BLaER1 treated with 17β-estradiol and CSF1 and Interleukin-3, amounts not matched to agents 10 nM and 100 nM (cell line): Measurements from ENCODE around the gene COL23A1.

Experiments used
- H3K27ac ChIP-seq, 11 experiments: shearing (Covaris generic); formaldehyde crosslinking; 2 replicates each; pipeline ENCODE4 v1.8.1; 2022
- H3K27me3 ChIP-seq, 11 experiments: shearing (Covaris generic); formaldehyde crosslinking; 2 replicates each; pipeline ENCODE4 v1.8.1; 2022
- H3K36me3 ChIP-seq, 11 experiments: shearing (Covaris generic); formaldehyde crosslinking; 2 replicates each; pipeline ENCODE4 v1.8.1; 2022
- H3K4me1 ChIP-seq, 10 experiments: shearing (Covaris generic); formaldehyde crosslinking; 2 replicates each; pipeline ENCODE4 v1.8.1; 2022
- H3K4me2 ChIP-seq, 11 experiments: shearing (Covaris generic); formaldehyde crosslinking; 2 replicates each; pipeline ENCODE4 v1.8.1; 2022
- H3K4me3 ChIP-seq, 10 experiments: shearing (Covaris generic); formaldehyde crosslinking; 2 replicates each; pipeline ENCODE4 v1.8.1; 2022
- H3K9ac ChIP-seq, 11 experiments: shearing (Covaris generic); formaldehyde crosslinking; 2 replicates each; pipeline ENCODE4 v1.8.1; 2022
- H3K9me3 ChIP-seq, 11 experiments: shearing (Covaris generic); formaldehyde crosslinking; replicated peaks in 1 of 11; 2 replicates each; pipeline ENCODE4 v1.8.1; 2022
- H4K20me1 ChIP-seq, 11 experiments: shearing (Covaris generic); formaldehyde crosslinking; 2 replicates each; pipeline ENCODE4 v1.8.1; 2022
- Cebpa-rat ChIP-seq, 11 experiments: shearing (Covaris generic); IDR thresholded peaks; 2 replicates each; pipeline ENCODE4 v1.8.1; 2022

Gene COL23A1

DNA sequence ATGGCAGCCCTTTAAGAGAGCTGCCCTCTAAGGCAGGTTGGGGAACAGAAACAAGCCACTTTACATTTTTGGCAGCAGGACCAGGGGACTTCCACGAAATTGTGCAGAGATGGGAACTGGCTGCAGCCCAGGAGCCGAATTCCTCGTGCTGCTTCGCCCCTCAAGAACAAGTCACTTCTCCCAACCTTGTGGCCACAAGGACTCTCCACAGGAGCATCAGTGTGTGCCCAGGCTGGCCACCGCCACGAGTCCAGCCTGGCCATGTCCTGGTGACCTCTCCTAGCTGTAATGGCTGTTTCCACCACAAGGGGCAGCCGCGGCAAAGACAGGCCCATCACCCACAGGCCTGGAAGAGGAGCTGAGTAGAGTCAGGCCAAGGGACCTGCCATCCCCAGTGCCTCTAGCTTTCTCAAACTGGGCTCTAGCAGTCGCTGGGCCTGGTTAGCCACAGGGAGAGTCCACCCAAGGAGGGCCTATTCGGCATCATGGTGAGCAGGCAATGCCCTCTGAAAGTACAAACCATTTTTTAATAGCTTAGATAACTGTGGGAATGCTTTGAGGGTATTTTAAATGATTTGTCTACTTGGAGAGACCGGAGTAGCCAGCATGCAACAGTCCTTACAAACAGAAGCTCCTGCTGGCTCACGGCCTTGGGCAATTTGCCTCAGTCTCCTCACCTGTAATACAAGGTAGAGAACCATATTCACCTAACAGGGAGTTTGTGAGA lies 129.0 kb downstream of the COL23A1 start:
- Histone ChIP-seq H4K20me1 (no peaks in the 10 kb centered on the region), H3K4me2 (peak overlapping the region in 8 of 11 experiments; percentile 3 to 60 (median 34); a peak in 13 of 22 replicates), H3K9ac (no peak overlapping the region), H3K4me3 (no peak overlapping the region), H3K27me3 (no peaks in the 10 kb centered on the region), H3K36me3 (no peaks in the 10 kb centered on the region), H3K9me3 (no peaks in the 10 kb centered on the region), H3K27ac (no peak overlapping the region; a peak in 1 of 22 replicates), H3K4me1 (peaks cover 9 to 54% (median 36%) of the 10 kb centered on the region in 10 experiments; a peak in 18 of 20 replicates)
- TF ChIP-seq Cebpa-rat (IDR thresholded peaks at IDR 0.05) = no peak

DNA sequence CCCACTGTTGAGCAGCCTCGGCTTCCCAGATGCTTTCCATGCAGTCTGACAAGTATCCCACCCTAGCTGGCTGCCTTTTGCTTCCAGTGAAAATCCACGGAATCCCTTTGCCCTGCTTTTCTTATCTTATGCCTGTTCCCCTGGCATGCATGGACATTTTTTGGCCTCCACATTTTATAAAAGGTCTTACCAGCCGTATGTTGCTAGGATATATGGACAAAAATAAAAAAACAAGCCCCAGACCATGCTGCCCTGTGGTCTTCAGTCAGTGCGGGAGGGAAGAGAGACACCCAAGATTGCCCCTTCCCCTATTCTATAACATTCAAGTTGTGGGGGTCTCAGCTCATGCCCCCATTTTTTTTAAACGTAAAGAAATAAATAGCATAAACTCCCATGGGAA lies 129.6 kb downstream of the COL23A1 start:
- Histone ChIP-seq H3K36me3 (no peaks in the 10 kb centered on the region), H3K27ac (no peak overlapping the region), H4K20me1 (no peaks in the 10 kb centered on the region), H3K4me2 (peak overlapping the region in 5 of 11 experiments; percentile 1 to 44 (median 33); a peak in 5 of 22 replicates), H3K4me3 (no peak overlapping the region), H3K27me3 (no peaks in the 10 kb centered on the region), H3K9ac (no peak overlapping the region), H3K9me3 (no peaks in the 10 kb centered on the region), H3K4me1 (peaks cover 6 to 48% (median 31%) of the 10 kb centered on the region in 10 experiments; a peak in 17 of 20 replicates)
- TF ChIP-seq Cebpa-rat (IDR thresholded peaks at IDR 0.05) = no peak

DNA sequence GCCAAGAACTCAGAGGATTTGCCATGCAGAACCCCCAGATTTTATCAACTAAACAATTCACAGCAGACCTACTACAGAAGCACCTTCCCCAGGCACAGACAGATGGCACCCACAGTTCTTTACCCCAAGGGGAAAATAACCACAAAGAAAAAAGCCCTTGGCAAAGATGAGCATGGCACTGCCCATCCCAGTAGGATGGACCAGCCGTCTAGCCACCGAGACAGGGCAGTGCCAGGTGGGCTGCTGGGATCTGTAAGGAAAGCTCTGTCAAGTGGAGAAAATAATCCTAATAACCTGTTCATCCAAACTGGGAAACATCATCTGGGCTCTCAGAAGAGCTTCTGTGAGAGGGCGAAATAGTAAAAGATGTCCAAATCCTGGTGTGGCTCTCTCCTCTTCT lies 130.0 kb downstream of the COL23A1 start:
- no peaks in the 10 kb centered on the region for H3K9me3 ChIP-seq
- 0 out of 22 replicates have a peak overlapping the region, but pooled peaks of 1 of the 11 experiments have one; percentile 1 for H3K4me2 ChIP-seq
- H3K36me3 ChIP-seq = no peaks in the 10 kb centered on the region
- no peak for TF ChIP-seq Cebpa-rat (IDR thresholded peaks at IDR 0.05)
- peaks cover 6 to 44% (median 27%) of the 10 kb centered on the region in 10 experiments; a peak in 17 of 20 replicates for H3K4me1 ChIP-seq
- no peak overlapping the region for H3K4me3 ChIP-seq
- H3K9ac ChIP-seq = no peak overlapping the region
- H3K27me3 ChIP-seq = no peaks in the 10 kb centered on the region
- H4K20me1 ChIP-seq = no peaks in the 10 kb centered on the region
- no peak overlapping the region for H3K27ac ChIP-seq

- no peak for TF ChIP-seq Cebpa-rat (IDR thresholded peaks at IDR 0.05)
- Histone ChIP-seq H3K4me3 (no peak overlapping the region), H3K4me1 (peaks cover 0 to 26% (median 19%) of the 10 kb centered on the region in 10 experiments; a peak in 15 of 20 replicates), H4K20me1 (no peaks in the 10 kb centered on the region), H3K27me3 (no peaks in the 10 kb centered on the region), H3K9ac (no peak overlapping the region), H3K27ac (no peak overlapping the region), H3K36me3 (no peaks in the 10 kb centered on the region), H3K9me3 (no peaks in the 10 kb centered on the region), H3K4me2 (no peak overlapping the region)
Measured at GRCh38 chr5:178458140-178458539, 132.1 kb downstream of the COL23A1 start.

DNA sequence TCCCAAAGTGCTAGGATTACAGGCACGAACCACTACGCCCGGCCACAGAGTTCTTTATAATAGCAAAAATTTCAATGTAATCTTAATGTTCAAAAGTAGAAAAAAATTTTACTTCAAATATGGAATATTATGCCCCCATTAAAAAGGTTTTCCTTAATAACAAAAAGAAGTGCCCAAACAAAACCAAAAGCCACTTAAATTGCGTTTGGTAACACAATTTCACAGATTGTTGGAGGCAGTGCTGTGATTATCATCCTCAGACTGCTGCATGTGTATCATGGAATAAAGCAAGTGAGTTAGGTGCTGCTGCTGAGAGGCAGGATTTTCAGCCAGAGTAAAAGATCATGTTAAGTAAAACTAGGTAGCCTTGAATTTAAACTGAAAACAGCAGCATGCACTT lies 132.7 kb downstream of the COL23A1 start:
- Histone ChIP-seq H3K27ac (no peak overlapping the region), H3K27me3 (no peaks in the 10 kb centered on the region), H3K4me3 (no peak overlapping the region), H3K4me2 (no peak overlapping the region), H3K4me1 (peaks cover 0 to 20% (median 18%) of the 10 kb centered on the region in 10 experiments; a peak in 15 of 20 replicates), H4K20me1 (no peaks in the 10 kb centered on the region), H3K36me3 (no peaks in the 10 kb centered on the region), H3K9ac (no peak overlapping the region), H3K9me3 (no peaks in the 10 kb centered on the region)
- no peak for TF ChIP-seq Cebpa-rat (IDR thresholded peaks at IDR 0.05)

- Histone ChIP-seq H3K4me2 (no peak overlapping the region), H3K36me3 (no peaks in the 10 kb centered on the region), H3K9ac (no peak overlapping the region), H3K4me3 (no peak overlapping the region), H3K27ac (no peak overlapping the region), H3K9me3 (no peaks in the 10 kb centered on the region), H3K27me3 (peaks cover 0 to 4% (median 3%) of the 10 kb centered on the region in 11 experiments; a peak in 9 of 22 replicates), H3K4me1 (peaks cover 0 to 7% (median 2%) of the 10 kb centered on the region in 10 experiments; a peak in 9 of 20 replicates), H4K20me1 (no peaks in the 10 kb centered on the region)
- TF ChIP-seq Cebpa-rat (IDR thresholded peaks at IDR 0.05) = no peak
Measured at GRCh38 chr5:178455480-178455835, 134.7 kb downstream of the COL23A1 start.

DNA sequence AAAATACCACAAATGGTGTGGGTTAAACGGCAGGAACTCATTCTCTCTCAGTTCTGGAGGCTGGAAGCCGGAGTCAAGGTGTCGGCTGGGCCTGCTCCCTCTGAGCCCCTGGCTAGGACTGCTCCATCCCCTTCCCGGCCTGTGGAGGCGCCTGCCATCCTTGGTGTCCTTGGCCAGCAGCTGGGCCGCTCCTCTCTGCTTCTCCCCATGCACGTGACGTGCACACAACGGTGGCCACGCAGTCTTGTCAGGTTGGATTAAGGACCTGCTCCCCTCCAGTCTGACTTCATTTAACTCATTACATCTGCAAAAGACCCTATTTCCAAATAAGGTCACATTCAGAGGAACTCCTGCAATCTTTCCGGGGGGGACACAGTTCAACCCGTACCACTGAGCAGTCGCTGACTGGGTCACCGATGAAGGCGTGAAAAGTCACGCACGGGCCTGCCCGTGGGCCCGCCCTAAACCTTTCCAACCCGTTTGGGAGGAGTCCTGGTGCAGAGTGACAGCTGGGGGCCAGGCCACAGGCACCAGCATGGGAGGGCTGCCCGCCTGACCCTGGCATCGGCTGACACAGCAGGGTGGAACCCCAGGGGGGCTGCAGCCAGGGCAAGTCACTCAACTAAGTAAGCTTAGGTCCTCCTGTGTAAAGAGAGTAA lies 135.2 kb downstream of the COL23A1 start:
- Histone ChIP-seq H3K27me3 (peaks cover 1 to 9% (median 8%) of the 10 kb centered on the region in 11 experiments; a peak in 19 of 22 replicates), H3K9me3 (no peaks in the 10 kb centered on the region), H3K27ac (no peak overlapping the region), H3K9ac (no peak overlapping the region), H3K4me2 (no peak overlapping the region), H3K4me3 (no peak overlapping the region), H4K20me1 (no peaks in the 10 kb centered on the region), H3K4me1 (peaks cover 0 to 12% (median 6%) of the 10 kb centered on the region in 10 experiments; a peak in 10 of 20 replicates), H3K36me3 (no peaks in the 10 kb centered on the region)
- no peak for TF ChIP-seq Cebpa-rat (IDR thresholded peaks at IDR 0.05)

- Histone ChIP-seq H3K4me1 (peaks cover 0 to 14% (median 8%) of the 10 kb centered on the region in 10 experiments; a peak in 10 of 20 replicates), H3K36me3 (no peaks in the 10 kb centered on the region), H3K27ac (no peak overlapping the region), H3K9ac (no peak overlapping the region), H4K20me1 (no peaks in the 10 kb centered on the region), H3K9me3 (no peaks in the 10 kb centered on the region), H3K27me3 (peaks cover 8 to 15% (median 14%) of the 10 kb centered on the region in 11 experiments), H3K4me3 (no peak overlapping the region), H3K4me2 (no peak overlapping the region)
- TF ChIP-seq Cebpa-rat (IDR thresholded peaks at IDR 0.05) = no peak
Measured at GRCh38 chr5:178454303-178454702, 135.9 kb downstream of the COL23A1 start.

DNA sequence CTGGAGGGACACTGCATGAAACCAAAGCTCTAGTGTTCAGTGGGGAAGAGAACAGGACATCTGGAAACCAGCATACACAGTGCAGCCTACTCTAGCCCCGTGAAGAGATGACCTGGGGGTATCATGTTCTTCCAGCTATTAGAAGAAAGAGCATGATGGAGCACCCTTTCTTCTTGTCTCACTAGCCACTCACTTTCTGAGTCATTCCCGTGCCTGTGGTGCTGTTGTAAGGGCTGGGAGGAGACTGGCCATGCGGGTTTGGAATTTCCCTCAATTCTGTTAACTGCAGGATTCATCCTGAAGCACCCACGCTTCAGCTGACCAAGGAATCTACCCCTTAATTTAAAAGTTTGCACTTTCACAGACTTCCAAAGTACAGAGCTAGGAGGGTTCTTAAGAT lies 137.0 kb downstream of the COL23A1 start:
- no peak for TF ChIP-seq Cebpa-rat (IDR thresholded peaks at IDR 0.05)
- Histone ChIP-seq H3K4me3 (no peak overlapping the region), H3K9ac (no peak overlapping the region), H4K20me1 (no peaks in the 10 kb centered on the region), H3K27me3 (peaks cover 15 to 26% (median 25%) of the 10 kb centered on the region in 11 experiments), H3K36me3 (no peaks in the 10 kb centered on the region), H3K9me3 (no peaks in the 10 kb centered on the region), H3K27ac (no peak overlapping the region), H3K4me2 (no peak overlapping the region), H3K4me1 (peaks cover 0 to 10% (median 8%) of the 10 kb centered on the region in 10 experiments; a peak in 10 of 20 replicates)
